ENCODE data around the gene ARHGEF7.

The ARHGEF7 gene

GRCh38 chr13:111259058-111259457, 143.9 kb downstream of the ARHGEF7 start:
- DNase-seq, result peak; percentile 23

- DNase-seq, result no peak
These were observed 146.2 kb downstream of the ARHGEF7 start for GRCh38 chr13:111261326-111261725.

- DNase-seq, result peak; percentile 33
These were observed 147.2 kb downstream of the ARHGEF7 start for GRCh38 chr13:111262281-111262680.

GRCh38 chr13:111262715-111263114, 147.6 kb downstream of the ARHGEF7 start:
- peak; percentile 37 for DNase-seq

GRCh38 chr13:111263566-111263965, 148.5 kb downstream of the ARHGEF7 start:
- DNase-seq, result no peak

GRCh38 chr13:111265006-111265700, 150.0 kb downstream of the ARHGEF7 start:
- DNase-seq, result peak; percentile 35

- no peak for DNase-seq
These were observed 150.6 kb downstream of the ARHGEF7 start for GRCh38 chr13:111265701-111266035.

- DNase-seq, result peak; percentile 24
These were observed 152.1 kb downstream of the ARHGEF7 start for GRCh38 chr13:111267205-111267604.

- DNase-seq, result no peak
These were observed 152.7 kb downstream of the ARHGEF7 start for GRCh38 chr13:111267784-111268183.

GRCh38 chr13:111269508-111269907, 154.4 kb downstream of the ARHGEF7 start:
- peak; percentile 44 for DNase-seq

GRCh38 chr13:111270126-111270525, 155.0 kb downstream of the ARHGEF7 start:
- DNase-seq, result no peak

GRCh38 chr13:111270765-111271698, 155.9 kb downstream of the ARHGEF7 start:
- DNase-seq, result peak; percentile 32

GRCh38 chr13:111272117-111272516, 157.0 kb downstream of the ARHGEF7 start:
- DNase-seq, result no peak

GRCh38 chr13:111275382-111275781, 160.3 kb downstream of the ARHGEF7 start:
- DNase-seq, result no peak

GRCh38 chr13:111275995-111276618, 161.0 kb downstream of the ARHGEF7 start:
- DNase-seq, result no peak

- no peak for DNase-seq
These were observed 163.1 kb downstream of the ARHGEF7 start for GRCh38 chr13:111278258-111278657.

GRCh38 chr13:111278743-111279652, 163.9 kb downstream of the ARHGEF7 start:
- peak; percentile 38 for DNase-seq

- peak; percentile 38 for DNase-seq
These were observed 165.1 kb downstream of the ARHGEF7 start for GRCh38 chr13:111280226-111280625.

GRCh38 chr13:111280681-111281585, 165.8 kb downstream of the ARHGEF7 start:
- no peak for DNase-seq

- no peak for DNase-seq
These were observed 166.7 kb downstream of the ARHGEF7 start for GRCh38 chr13:111281751-111282311.

GRCh38 chr13:111282425-111282824, 167.3 kb downstream of the ARHGEF7 start:
- no peak for DNase-seq
